HG02870 (cell line): Measurements from ENCODE around the gene SYPL1.

Experiments used
- ATAC-seq: cut with Tn5 transposase; IDR thresholded peaks from one replicate; pipeline ENCODE4 v1.9.1; 2021; ENCODE audit warnings: mild to moderate bottlenecking, moderate library complexity; ENCODE audit not compliant: unreplicated experiment

SYPL1 gene

DNA sequence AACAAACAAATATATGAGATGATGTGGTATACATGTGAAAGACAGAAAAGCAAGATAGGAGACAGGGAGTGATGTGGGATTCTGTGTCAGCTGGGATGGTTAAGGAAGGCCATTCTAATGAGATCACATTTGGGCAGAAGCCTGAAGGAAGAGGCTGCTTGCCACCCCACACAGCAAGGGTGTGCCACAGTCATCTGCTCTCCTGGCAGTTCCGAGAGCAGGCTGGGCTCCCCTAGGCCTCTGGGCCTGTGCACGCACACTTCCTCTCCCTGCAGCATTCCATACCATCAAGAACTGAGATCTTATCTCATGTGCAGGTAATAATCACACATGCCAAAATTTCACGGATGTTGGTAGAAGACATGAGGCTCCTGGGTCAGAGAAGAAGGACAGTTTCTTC lies 43.1 kb downstream of the SYPL1 start:
- no peak for ATAC-seq

DNA sequence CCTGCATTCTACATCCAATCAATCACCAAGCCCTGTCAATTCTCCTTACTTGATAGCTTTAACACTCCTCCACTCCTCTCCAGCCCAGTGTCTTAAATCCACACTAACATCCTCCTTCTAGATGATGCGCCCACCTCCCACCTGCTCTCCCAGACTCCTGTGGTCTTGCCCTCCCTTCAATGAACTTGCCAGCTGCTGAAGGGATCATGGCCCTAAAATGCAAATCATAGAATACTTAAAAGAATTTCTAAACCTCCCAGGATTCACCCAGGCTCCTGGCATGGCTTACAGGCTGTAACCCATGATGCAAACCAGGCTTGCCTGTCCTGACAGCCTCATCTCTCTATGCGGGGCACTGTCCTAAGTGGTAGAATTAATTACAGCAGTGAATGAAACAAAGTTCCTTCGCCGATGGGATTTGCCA lies 43.6 kb downstream of the SYPL1 start:
- ATAC-seq: no peak

DNA sequence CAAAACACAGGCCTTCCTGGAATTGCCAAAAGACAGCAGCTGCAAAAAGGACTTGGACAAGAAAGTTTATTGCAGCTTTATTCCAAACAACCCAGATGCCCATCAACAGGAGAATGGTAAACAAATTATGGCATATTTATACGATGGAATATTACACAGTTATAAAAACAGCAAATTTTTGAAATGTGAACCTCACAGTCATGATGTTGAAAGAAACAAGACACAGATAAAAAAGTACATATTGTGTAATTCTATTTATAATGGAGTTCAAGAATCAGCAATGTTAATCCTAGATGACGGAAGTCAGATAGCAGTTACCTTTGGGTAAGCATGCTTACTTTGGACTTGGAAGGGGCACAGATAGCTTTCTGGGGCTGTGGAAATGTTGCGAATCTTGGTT lies 44.4 kb downstream of the SYPL1 start:
- ATAC-seq: no peak

DNA sequence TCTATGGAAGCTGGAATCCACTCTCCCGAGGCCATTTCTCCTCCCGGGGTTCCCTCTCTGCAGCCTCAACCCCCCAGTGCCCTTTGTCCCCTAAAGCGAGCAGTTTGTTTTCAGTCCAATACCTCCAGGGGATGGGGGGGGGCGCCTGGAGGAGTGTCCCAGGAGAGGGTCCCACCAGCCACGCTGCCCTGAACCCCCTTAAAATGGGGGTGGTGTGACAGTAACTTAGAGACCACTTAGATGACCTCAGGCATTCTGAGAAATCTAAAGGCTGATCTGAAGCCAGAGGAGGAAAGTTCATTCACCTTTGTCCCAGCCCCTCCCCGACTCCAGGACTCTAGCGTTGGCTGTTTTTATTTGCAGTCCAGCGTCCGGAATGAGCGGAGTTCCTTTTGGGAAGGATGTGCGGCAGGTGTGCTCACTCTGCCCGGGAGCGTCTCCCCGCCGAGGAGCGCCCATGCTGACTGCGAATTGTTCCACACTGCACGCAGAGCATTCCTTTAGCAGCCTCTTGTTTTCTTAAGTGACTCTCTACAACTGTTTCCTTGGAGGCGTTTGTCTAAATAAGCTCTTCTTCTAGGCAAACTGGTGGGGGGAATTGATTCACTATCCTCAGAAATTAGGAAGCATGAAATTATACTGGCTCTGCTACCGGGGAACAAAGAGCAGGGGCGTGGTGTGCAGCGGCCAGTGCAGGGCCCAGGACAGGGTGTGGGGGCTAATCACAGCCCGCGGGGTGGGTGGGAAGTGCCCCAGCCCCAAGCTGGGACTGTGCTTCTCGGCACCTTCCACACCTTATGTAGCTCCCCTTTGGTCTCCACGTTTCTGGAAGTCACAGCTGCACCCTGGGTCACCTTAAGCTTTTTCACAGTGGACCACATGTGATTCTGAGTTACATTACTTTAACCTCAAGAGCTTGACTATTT lies 46.3 kb downstream of the SYPL1 start:
- no peak for ATAC-seq

DNA sequence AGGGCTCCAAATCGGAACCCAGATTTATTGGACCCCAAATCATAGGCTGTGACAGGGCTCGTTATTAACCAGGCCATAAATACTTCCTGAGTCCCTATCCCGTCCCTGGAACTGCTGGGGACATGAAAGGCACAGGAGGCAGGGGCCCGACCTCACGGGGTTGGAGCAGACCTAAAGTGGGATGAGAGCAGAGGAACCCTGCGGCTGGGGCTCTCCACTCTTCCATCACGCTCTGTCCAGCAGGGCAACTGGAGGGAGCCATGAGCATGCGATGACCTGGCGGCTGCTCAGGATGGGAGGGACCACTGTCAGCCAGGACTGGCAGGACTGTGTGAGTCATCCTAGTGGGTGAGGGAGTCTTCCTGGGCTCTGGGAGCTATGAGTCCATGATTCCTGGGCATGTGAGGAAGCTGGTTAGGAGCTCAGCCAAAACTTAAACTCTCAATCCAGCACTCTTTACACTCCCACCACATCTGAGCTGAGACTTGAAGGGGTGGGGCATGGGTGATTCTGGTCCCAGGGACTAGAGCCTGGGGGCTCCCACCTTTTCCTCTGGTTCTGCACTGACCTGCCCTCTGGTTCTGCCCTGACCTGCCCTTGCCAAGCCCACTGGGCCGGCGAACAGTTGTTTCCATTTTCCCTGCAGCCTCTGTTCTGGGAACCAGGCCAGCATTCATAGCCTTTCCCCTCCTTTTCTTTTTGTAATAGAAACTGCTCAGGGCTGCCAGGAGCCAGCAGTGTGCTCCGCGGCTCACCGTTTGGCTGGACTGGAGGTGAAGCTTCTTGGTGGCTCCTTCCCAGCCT lies 47.1 kb downstream of the SYPL1 start:
- ATAC-seq: no peak

DNA sequence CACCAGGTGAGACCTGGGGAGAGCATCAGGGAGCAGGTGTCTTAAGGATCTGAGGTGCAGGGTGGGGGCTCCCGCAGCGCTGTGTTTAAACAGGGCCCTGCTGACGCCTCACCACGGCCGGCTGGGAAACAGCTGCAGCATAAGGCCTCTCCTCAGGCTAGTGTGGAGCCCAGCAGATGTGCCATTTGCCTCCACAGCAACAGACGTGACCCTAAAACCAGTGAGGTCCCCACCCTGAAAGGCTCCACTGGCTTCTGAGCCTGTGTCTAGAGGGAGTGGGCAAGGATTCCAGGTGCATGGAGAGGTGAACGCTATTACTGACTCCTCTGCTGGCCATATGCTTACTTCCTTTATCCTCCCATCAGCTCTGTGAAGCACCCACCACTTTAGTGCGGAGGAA lies 47.8 kb downstream of the SYPL1 start:
- ATAC-seq: no peak

DNA sequence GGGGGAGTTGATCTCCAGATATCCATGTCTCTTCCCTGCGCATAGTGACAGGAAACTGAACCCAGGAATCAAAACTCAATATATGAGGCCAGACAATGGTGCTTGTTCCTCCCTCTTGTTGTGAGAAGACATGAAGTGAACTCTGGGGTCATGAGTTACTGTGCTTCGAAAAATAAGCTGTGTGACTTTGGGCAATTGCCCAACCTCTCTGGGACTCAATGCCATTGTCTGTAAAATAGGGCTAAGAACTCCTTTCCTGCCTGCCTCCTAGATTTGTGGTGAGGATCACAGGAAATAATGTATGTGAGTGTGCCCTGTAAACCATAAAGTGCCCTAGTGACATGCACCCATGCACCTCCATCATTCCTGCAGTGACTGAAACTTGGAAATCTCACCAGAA lies 48.4 kb downstream of the SYPL1 start:
- ATAC-seq: no peak

DNA sequence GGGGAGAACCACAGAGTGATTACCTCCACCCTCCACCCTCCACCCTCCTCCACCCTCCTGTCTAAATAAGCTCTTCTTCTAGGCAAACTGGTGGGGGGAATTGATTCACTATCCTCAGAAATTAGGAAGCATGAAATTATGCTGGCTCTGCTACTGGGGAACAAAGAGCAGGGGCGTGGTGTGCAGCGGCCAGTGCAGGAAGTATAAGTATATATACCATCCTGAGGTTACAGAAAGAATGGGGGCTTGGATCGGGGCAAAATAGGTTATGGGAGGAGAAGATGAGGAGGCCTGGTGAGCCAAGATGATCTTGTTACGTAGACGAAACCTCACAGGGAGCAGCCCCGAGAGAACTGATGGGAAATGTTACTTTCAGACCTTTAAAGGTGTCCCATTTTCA lies 49.1 kb downstream of the SYPL1 start:
- no peak for ATAC-seq

DNA sequence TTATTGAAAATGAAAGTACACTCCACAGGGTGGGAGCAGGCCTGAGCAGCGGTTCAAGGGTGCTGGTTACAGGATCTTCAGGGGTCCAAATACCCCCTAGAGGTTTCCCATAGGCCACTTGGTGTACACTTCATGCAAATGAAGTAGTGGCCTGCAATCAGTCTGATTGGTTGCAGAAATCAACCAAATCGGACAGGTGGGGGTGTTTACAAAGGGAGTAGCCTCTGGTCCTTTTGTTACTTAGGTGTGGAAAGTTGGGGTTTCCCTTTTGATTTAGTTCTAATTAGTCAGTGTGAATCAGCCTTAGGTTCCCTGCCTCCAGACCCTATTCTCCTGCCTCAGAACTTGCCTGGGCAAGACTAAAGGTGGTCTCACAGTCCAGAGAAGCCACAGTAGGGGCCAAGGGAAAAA lies 49.6 kb downstream of the SYPL1 start:
- ATAC-seq: no peak

DNA sequence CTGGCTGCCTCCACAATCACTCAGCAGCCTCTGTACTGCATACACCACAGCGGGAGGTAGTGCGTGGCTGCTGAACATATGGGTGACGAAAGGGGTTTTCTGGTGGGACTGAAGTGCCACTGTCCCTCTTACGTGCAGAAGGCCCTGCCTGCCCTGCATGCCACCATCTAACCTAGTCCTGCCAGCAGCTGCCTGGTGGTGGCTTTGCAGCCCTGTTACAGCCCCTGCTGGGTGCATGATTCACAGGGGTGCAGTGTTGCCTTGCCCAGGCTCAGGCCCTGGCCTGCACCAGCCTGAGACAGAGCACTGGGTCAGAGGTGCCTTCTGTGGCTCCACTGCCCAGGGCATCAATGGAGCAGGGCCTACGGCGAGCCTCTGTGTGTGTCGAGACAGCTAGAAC lies 50.1 kb downstream of the SYPL1 start:
- ATAC-seq: no peak

DNA sequence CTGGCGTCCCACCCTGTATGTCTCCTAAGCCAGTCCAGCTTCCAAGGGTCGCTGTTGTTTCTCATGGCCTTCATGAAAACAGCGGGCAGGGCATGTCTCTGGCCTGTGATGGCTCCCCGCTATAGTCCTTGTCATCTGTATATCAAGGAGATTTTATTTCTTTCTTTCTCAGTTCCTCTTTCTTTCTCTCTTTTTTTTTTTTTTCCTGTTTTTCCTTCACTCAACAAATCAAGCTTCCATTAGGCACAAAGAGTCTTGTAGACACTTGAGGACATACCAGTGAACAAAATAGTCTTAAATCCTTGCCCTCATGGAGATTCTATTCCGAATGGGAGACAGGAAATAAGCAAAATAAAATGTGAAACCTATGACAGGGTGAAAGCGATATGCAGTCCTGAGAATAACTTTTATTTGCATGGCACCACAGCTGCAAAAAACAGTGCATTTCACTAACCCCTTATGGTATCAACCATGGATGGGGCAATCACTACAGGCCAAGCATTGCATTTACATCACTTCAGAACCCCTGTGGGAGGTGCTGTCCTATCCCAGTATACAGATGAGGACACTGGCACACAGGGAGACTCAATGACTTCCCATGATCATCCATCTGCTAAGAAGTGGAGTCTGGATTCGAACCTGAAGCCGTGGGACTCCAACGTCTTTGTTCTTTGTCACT lies 50.7 kb downstream of the SYPL1 start:
- ATAC-seq: peak; percentile 25

DNA sequence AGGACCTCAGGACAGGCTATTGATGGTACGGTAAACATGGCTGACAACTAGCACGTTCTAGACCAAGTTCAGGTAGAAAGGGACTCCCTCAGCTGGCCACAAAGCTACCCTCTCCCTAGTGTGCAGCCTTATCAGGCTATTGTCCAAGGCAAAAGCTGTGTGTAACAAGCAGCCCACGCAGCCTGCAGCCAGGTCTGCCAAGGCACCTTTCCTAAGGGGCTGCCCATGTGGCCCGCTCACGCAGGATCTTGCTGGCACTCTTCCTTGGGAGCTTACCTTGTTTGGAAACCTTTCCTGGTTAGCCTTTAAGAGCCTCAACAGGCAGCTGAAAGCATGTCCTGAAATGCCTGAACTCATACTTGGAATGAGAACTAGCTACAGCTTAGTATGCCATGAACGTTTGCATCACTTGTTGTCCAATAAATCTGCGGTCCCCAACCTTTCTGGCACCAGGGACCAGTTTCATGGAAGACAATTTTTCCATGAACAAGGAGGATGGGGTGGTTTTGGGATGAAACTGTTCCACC lies 51.7 kb downstream of the SYPL1 start:
- no peak for ATAC-seq

DNA sequence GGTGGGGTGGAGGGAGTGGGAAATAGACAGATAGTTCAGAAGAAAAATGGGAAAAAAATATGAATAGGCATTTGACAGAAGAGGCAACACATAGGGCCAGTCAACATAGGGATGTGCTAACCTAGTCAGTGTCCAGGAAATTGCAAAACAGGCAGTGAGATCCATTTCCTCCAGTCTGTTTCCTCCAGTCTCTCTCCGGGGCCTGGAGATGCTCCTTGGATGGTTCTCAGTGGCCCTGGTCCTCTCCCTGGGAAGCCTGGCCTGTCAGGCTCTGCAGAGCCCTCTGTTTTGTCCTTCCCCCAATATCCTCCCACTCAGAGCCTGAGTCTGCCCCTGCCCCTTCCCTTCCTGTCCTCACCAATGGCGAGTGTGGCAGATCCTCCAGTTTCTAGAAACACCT lies 52.6 kb downstream of the SYPL1 start:
- no peak for ATAC-seq

DNA sequence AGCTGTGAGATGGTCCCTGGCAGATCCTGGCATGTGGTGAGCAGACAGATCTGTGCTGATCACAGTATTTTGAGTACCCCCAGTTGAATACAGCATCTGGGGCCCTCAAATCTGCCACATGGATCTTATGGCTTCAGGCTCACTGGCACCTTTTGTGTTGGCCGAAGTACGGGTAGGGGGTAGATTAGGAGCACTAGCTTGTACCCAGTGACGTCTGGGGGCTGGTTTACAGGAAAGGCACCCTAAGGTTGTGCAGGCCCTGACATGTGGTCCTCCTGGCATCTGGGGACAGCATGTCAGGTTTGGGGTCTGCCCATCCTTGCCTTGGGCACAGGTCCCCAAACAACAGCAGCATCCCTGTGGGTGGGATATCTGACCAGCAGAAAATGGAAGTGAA lies 53.2 kb downstream of the SYPL1 start:
- ATAC-seq: no peak

DNA sequence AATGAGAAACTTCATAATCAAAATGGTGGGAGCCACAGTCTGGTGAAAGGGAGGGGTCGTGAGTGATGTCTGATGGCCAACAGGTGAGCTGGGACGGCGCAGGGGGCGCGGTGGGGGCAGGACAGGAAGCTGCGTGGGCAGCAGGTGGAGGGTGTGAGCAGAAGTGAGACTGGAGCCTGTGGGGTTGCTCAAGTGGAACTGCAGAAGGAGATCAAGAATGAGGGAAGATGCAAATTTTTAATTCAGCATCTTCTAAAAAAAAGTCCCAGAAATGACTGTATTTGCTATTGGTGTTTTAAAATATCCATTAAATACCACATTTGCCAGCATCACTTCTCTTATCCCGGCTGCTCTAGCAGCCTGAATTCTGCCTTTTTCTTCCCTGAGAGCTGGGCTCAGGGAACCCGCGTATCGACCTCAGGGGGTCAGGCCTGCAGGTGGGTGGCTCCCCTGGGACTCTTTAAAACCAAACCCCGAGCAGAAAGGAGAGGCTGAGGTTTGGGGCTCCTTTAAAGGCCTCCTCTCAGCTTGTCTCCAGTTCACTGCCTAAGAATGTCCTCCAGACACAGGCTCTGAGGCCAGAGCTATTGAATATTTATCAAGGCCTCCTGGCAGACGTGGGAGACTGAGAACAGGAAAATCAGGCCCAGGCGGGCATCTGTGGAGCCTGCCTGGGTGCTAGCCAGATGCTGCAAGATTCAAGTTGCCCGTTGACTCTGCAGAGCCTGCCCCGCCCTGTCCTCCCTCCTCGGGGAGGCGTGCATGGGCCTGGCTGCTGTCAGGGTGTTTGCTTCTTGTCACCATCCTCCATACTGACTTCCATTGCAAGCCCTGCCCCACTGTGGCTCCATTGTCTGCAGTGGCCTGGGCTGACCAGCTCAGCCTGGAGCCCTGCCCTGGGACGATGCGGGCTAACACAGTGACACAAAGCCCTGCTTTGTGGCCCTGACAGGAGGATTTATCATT lies 53.9 kb downstream of the SYPL1 start:
- ATAC-seq: peak; percentile 54

DNA sequence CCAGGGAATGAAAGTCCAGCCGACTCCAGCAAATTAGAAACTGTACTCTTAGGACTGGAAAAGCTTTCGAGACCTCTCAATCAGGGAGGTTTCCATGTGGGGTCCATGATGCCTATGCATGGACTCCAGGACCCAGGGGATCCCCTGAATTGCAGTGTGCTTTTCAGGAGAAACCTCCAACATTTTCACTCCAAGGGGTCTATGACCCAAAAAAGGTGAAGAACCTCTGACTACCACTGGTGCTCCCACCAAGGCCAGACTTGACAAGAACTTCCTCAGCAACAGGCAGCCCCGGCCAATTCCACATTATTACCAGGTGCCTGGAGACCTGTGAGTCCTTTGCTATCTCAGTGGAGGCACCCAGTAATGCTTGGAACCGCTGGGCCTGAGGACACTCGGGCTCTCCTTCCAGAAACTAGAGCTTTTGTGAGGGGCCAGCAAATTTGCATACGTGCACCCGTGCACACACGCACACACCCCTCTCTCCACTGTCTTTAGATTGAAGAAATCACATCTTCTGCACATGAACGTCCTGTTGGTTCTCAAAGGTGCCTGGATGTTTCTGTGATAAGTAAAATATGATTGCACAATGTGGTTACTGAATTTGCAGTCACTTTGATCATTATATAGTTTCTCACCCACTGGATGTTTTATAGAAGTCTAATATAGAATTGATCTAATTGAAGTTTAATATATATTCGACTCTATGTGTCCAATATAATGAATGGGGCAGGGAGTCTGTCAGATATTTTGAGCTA lies 54.7 kb downstream of the SYPL1 start:
- no peak for ATAC-seq

DNA sequence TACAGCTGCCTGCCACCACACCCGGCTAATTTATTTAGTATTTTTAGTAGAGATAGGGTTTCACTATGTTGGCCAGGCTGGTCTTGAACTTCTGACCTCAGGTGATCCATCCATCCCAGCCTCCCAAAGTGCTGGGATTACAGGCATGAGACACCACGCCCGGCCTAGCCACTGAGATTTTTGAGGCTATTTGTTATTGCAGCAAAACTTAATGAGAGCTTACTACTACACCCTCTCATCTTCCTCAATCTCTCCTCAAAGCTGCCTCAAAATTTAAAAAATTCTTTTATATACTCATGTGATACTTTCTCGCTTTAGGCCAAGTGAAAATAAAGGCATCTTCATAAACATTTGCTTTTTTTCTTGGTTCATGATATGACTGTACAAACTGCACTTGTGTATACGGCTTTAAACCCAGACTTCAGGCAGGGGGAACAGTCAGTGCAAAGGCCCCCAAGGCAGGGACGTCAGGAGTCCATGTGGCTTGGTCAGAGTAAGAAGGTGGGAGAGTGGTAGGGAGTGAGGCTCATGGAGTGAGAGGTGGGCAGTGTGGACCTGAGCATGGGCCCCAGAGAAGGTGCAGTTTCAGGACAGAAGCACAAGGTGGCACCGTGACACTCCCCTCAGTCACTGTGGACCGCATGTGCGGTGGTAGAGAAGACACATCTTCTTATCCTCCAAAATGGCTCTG lies 55.5 kb downstream of the SYPL1 start:
- peak; percentile 40 for ATAC-seq

DNA sequence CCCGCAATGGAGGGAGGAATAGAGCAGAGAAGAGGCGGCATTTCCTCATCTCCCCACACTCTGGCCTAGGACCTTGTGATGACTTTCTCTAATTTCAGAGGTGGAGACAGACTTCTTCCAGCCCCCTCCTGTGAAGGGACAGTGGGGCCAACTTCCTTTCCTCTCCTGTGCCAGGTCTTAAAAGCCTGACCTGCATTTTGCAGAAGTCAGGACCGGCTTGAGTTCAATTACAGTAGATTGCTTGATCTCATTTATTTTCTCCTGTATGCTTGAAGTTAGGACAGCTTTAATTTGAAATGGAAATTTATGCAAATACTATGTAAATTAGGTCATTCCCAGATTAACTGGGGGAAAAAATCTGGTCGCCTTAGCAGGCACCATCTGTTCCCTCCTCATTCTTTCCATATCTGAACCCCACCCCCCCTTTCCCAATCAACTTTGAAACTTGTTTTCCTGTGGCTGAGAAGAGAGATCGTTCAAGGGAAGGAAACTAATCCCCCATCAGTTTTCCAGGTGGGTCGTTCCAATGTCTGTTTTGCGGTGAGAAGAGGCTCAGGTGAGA lies 57.1 kb downstream of the SYPL1 start:
- no peak for ATAC-seq
